HG03280 (cell line): ENCODE data around the gene HKDC1.
"Not testable (repeated sequence)": the region's sequence is repeated elsewhere in the genome, so short reads cannot be mapped to it uniquely, and the experiment has no call there.

Source experiments
- ATAC-seq: cut with Tn5 transposase; IDR thresholded peaks from one replicate; pipeline ENCODE4 v1.9.1; 2021; ENCODE audit warnings: mild to moderate bottlenecking, moderate library complexity; ENCODE audit not compliant: unreplicated experiment

The HKDC1 gene, protein sequence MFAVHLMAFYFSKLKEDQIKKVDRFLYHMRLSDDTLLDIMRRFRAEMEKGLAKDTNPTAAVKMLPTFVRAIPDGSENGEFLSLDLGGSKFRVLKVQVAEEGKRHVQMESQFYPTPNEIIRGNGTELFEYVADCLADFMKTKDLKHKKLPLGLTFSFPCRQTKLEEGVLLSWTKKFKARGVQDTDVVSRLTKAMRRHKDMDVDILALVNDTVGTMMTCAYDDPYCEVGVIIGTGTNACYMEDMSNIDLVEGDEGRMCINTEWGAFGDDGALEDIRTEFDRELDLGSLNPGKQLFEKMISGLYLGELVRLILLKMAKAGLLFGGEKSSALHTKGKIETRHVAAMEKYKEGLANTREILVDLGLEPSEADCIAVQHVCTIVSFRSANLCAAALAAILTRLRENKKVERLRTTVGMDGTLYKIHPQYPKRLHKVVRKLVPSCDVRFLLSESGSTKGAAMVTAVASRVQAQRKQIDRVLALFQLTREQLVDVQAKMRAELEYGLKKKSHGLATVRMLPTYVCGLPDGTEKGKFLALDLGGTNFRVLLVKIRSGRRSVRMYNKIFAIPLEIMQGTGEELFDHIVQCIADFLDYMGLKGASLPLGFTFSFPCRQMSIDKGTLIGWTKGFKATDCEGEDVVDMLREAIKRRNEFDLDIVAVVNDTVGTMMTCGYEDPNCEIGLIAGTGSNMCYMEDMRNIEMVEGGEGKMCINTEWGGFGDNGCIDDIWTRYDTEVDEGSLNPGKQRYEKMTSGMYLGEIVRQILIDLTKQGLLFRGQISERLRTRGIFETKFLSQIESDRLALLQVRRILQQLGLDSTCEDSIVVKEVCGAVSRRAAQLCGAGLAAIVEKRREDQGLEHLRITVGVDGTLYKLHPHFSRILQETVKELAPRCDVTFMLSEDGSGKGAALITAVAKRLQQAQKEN

DNA sequence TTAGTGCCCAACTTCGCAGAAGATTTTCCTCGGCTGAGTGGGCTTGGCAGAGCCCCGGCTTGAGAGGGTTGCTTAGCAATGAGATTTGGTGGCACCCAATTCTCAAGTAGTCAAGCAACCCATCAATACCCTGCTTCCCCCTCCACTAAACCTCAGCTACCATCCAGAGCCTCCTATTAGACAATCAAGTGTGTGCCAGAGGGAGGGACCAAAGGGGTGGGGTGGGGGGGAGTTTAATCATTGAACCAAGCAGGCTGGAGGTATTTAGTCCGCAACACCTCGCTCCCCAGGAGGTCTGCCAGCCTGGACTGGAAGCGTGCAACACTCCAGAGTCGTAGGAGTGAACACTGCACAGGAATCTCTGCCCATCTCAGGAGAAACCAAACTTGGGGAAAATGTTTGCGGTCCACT is at the start of gene HKDC1:
Gene HKDC1 (plus strand): TSS at position 292 of the 411 bp plus-strand sequence. CDS start 104 bp downstream, at position 396.
- no peak for ATAC-seq

DNA sequence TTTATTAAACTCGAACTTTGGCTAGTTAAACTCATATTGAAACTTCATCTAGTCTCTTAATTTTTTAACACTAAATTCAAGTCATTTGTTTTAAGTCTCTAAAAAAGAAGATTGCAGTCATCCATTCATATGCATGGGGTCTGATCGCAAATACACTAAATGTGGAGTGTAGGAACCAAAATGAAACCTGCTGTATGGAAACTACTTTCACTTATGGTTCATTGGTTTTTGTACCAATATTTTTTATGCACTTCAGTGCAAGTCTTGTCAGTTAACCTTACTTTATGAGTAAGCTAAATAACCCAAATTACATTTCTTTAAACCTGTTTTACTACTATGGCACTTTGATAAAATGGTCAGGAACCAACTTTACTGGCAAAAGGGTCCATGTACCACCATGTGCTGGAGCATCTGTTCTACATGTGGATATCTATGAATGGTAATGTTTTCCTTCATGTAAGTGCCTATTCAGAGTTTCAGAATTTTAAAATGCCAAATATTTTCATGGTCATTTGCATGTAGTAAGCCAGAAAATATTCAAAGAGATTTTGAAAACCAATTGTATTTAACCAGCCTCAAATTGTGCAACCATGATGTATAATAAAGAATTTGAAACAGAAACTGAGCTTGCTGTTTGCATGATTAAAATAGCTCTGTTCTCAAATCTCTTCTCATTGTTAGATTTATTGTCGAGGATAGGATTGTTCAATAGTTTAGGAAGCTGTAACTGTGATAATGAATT is 47.7 kb upstream of the HKDC1 start:
- ATAC-seq: no peak

DNA sequence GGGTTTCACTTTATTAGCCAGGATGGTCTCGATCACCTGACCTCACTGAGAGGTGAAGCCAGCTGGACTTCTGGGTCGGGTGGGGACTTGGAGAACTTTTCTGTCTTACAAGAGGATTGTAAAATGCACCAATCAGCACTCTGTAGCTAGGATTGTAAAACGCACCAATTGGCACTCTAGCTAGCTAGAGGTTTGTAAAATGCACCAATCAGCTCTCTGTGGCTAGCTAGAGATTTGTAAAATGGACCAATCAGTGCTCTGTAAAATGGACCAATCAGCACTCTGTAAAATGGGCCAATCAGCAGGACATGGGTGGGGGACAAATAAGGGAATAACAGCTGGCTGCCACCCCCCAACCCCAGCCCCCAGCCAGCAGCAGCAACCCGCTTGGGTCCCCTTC is 44.8 kb upstream of the HKDC1 start:
- ATAC-seq: not testable (repeated sequence)

DNA sequence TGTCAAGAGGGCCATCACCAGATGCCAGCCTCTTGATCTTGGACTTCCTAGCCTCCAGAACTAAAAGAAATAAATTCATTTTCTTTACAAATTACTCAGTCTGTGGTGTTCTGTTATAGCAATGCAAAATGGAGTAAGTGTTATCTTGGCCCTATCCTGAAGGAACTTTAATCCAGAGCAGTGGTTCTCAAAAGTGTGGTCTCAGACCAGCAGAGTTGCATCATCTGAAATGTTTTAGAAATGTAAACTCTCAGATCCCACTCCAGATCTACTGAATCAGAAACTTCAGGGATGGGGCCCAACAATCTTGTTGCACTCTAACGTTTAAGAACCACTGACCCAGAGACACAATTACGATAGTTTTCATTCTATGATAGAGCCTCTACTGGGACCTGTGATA is 43.3 kb upstream of the HKDC1 start:
- no peak for ATAC-seq

DNA sequence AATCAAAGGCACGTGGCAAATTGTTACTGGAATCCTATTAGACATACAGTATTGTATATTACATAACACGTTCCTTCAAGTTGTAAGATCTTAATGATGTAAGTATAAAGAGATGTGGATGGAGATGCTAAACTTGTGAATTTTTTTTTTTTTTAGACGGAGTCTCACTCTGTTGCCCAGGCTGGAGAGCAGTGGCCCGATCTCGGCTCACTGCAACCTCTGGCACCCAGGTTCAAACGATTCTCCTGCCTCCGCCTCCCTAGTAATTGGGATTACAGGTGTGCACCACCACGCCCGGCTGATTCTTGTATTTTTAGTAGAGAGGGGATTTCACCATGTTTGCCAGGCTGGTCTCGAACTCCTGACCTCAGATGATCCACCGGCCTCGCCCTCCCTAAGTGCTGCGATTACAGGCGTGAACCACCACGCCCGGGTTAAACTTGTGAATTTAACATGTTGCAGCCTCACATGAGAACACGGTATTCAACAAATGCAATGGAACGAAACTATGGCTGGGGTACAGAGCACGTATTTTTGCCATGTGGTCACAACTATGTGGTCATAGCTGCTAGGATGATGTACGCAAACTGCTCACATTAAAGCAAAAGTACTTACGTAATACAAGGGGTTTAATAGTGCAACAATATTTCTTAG is 40.9 kb upstream of the HKDC1 start:
- peak; percentile 27 for ATAC-seq

DNA sequence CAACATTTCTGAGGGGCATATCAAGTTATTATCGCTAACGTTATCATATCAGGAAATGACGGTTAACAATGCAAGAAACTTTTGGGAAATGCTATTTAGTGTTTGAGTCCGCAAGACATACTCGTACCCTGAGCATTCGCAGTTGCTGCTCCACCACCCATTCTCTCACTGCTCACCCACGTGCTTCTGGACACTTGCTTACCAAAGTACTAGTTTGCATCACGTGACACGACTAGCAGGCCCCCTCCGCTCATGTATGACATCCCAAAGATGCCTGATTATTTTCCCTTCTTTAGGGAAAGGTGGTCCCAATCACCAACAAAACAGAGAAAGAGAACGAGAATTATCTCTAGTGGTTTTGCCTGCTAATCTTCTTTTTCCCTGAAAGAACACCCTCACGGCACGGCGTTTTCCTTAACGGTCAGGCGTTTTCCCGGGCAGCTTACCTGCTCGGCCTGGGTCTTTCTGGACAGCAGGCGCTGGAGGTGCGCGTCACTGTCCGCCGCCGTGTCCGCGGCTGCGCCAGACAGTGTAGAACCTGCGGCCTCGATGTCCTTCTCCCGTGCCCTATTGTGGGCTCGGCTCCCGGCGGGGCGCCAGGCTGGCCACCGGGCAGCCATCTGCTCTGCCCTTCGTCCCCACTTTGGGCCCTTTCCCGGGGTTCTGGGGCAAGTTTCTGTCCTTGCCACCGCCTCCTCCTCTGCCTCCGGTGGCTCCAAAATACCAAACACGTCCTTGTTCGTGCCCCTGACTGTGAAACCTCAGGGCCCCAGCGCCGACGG is 40.2 kb upstream of the HKDC1 start, which contains the start of gene SUPV3L1:
Gene SUPV3L1 (plus strand): TSS at position 492 of the 782 bp plus-strand sequence. CDS start 58 bp downstream, at position 550.
- ATAC-seq: peak; percentile 87

DNA sequence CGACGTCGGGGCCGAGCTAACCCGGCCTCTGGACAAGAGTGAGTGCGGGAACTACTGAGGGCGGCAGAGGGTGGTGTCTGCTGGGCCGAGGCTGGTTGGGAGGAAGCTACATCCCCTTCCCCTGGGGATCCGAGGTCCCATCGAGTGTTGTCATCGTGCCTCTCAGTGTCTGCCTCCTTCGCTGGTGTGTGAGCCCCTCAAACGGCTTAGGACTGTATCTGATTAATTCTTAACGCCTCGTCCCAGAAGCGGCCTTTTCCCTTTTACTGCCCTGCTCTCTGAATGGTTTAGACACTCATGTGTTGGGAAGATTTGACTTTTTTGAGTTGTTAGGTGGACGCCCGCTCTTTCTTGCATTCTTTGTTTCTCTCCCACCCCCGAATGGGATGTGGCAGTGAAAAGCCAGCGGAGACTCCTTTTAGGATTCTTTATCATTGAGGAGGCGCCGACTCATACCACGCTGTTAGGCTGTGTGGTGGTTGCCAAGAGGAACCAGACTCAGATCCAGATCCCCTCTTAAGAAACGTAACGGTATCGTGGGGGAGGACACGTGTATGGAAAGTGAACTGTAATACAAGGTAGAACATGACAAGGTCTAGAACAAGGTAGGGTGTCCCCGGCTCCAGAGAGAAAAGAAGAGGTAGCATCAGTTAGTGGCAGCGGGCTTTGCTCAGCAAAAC is 39.5 kb upstream of the HKDC1 start:
- ATAC-seq: no peak

DNA sequence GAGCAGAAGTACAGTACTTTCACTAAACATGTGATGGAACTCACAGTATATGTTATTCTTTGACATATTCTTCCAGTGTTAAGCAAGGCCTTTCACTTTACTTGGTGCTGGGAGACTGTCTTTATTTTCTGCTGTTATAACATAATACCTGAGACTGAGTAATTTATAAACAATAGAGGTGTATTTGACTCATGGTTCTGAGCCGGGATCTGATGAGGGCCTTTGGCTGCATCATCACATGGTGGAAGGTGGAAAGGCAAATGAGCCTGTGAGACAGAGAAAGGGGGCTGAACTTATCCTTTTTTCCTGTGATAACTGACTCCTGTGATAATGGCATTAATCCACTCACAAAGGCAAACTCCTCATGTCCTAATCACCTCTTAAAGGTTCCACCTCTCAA is 38.7 kb upstream of the HKDC1 start:
- ATAC-seq: no peak

DNA sequence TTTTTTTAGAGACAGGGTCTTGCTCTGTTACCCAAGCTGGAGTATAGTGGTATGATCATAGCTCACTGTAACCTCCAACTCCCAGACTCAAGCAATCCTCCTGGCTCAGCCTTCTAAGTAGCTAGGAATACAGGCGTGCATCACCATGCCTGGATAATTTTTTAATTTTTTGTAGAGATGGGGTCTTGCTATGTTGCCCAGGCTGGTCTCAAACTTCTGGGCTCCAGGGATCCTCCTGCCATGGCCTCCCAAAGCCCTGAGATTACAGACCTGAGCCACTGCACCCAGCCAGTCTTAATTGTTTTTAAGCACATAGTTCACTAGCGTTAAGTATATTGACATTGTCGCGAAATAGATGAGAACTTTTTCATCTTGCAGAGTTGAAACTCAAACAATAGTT is 38.1 kb upstream of the HKDC1 start:
- ATAC-seq: no peak

DNA sequence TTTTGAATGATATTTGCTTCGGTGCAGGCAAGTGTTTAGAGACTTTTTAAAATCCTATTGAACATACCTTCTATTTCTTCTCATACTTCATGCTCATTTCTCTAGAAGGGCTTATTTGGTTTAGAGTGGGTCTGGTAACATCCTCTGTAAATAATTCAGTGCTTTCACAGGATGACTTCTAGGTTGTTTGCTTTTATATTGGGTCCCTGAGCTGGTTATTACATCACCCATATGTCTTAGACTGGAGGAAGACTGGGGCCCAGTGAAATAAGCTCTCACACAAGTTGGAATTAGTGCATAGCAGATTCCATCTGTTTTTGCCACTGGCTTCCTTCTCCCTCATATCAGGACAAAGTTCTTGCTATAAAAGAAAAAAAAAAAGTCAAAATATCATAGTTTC is 33.6 kb upstream of the HKDC1 start:
- no peak for ATAC-seq

DNA sequence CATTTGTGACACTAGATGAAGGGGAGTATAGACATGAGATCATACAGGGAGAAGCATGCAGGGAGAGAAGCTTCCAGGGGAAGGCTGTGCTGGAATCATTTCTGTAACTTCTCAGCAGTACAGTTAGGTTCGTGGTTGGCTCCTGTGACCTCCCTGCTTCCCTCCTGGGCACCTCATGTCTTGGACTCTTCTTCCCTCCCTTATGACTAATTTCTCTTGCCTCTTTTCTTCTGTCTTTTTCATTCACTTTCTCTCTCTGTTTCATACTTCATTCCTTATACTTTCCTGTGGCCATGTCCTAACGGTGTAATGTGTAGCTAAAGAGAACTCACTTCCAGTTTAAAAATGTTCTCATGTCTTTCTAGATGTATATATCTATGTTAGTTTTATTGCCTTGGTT is 19.1 kb upstream of the HKDC1 start:
- ATAC-seq: no peak

DNA sequence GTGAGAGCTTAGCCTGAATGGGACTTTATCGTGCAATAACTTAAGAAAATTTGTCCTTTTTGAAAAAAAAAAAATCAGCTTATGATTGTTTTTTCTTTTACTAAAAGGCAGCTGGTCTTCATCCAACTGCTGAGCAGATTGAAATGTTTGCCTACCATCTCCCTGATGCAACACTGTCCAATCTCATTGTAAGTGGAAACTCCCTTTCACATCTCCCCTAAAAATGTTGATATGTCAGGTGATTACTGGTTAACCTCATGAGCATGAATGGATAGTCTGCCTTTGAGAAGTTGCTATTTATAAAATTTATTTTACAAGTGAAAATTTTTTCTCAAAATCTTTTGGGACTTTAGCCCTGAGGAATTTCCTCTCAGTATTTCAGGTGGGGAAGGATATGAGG is 17.8 kb upstream of the HKDC1 start:
- ATAC-seq: no peak

DNA sequence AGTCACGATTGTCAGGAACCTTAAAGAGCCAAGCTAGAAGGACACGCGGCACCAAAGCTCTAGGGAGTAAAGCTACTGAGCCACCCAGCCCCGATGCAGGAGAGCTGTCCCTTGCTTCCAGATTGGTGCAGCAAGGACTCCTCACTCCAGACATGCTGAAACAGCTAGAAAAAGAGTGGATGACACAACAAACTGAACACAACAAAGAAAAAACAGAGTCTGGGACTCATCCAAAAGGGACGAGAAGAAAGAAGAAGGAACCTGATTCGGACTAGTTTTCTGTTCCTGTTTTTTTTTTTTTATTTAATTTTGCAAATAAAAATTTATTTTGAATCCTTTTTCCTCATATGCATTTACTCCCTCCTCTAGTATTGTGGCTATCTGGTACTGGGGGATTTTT is 11.4 kb upstream of the HKDC1 start:
- ATAC-seq: no peak

DNA sequence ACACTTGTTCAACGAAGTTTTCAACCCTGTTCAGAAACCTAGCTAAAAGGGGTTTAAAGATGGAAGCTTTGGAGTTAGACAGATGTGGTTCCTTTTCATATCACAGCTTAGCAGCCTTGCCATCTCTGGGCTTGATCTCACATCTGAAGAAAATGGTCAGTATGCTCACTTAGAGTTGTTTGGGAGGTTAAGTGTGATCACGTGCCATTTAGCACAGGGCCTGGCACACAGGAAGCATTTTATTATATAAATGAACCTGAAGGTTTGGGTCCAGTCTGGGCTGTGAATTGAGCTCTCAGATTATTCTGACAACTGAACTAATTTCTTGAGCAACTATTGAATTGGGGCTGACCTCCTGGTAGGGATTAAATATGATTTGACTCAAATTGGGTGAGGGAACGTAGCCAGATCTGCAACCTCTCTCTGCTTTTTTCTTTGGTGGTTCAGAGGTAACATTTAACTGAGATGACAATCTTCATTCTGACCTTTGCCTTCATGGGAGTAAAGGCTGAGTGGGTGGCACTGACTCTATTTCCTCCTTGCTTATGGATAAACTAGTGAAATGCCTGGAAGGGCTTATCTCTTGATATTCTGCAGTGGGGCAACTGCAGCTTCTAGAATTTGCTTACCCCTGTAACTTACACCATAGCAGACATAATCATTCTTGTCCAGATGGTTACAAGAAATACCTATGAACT is 10.2 kb upstream of the HKDC1 start:
- ATAC-seq: no peak

DNA sequence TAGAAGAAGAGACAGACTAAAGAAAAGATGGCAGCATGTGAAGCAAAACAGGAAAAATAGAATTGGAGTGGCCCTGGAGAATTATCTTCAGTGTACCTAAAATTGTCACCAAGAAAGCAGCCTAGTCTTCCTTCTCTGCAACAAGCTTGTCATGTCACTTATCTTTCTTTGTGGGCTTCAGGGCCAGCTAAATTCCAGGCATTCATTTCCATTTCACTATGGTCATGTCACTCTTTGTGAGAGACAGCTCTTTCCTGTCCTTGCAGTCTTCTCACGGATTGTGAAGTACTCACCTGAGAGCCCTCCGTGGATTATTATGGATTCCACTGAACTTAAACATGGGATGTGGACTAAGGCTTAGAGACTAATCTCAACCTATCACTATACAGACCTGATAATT is 9.0 kb upstream of the HKDC1 start:
- ATAC-seq: no peak

DNA sequence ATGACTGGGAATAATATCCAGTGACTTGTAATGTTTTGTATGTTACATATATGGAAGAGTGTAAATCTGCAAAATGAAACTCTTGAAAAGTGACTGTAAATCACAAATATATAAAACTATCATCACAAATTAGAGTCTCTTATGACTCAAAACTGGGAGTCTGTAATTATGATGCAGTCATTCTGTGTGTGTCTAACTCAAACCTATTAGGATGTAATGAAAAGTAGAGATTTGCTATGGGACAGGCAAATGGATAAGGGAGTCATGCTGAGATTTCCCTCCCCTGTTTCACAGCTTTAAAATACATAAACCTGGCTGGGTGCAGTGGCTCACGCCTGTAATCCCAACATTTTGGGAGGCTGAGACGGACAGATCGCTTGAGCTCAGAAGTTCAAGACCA is 8.6 kb upstream of the HKDC1 start:
- no peak for ATAC-seq

DNA sequence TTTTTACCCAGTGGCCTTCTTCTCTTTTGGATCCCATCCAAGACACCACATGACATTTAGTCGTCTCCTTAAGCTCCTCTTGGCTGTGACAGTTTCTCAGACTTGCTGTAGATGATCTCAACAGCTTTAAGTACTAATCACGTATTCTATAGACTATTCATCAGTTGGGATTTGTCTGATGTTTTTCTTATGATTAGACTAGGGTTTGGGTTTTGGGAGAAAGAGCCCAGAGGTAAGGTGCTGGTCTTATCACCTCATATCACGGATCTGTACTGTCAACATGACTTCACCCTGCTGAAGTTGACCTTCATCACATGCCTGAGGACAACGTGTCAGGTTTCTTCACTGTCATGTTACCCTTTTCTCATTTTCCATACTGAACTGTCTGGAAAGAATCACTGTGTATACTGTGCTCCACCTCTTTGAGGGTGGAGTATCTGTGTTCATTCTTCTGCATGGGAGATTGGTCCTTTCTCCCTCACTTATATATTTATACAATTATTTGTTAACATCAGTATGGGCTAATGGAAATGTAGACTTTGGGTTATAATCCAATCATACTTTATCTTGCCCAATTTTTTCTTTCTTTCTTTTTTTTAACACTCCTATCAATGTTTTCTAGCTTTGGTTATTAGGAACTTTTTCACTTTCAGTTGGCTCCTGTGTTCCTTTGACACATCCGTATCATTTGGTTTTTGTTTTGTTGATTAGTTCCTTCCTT is 6.4 kb upstream of the HKDC1 start:
- ATAC-seq: no peak

DNA sequence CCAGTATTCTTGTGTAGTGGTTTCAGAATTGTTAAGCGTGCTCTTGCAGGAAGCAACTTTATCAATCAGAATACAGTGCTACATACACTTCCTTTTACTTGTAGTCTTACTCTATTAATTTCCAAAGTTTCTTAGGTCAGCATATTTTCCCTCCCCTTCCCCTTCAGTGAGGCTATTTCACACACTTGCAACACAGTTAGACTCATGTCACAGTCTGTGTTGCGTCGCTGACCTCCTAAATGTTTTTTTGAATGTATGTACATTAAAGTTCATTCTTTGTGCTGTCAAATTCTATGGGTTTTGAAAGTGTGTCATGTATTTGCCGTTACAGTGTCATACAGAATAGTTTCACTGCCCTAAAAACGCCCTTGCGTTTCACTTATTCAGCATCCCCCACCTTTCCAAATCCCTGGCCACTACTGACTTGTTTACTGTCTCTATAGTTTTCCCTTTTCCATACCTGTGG is 5.4 kb upstream of the HKDC1 start:
- ATAC-seq: no peak
